Measurements from ENCODE around the gene CLCN4.

Gene CLCN4

GRCh38 chrX:10174810-10175209 lies 18.0 kb downstream of the CLCN4 start:
- Mint-ChIP-seq H3K36me3 (ENCODE audit: low read depth) (peaks cover 9% of the 10 kb centered on the region), H3K4me3 (no peak overlapping the region), H3K27ac (no peak overlapping the region), H3K4me1 (peaks cover 51% of the 10 kb centered on the region), H3K27me3 (ENCODE audit: low read depth, poor library complexity) (peaks cover 4% of the 10 kb centered on the region), H3K9me3 (peaks cover 52% of the 10 kb centered on the region)
- TF ChIP-seq CTCF (IDR thresholded peaks at IDR 0.05), result no peak
- DNase-seq, result no peak

- no peak for TF ChIP-seq CTCF (IDR thresholded peaks at IDR 0.05)
- H3K4me3 Mint-ChIP-seq, result no peak overlapping the region
- no peak for DNase-seq
- H3K36me3 Mint-ChIP-seq (ENCODE audit: low read depth), result peaks cover 10% of the 10 kb centered on the region
- peaks cover 51% of the 10 kb centered on the region for H3K9me3 Mint-ChIP-seq
- H3K27ac Mint-ChIP-seq, result no peak overlapping the region
- peaks cover 51% of the 10 kb centered on the region for H3K4me1 Mint-ChIP-seq
- peaks cover 4% of the 10 kb centered on the region for H3K27me3 Mint-ChIP-seq (ENCODE audit: low read depth, poor library complexity)
Observed at GRCh38 chrX:10175319-10175871, 18.6 kb downstream of the CLCN4 start.

GRCh38 chrX:10176121-10177003 lies 19.6 kb downstream of the CLCN4 start:
- TF ChIP-seq CTCF (IDR thresholded peaks at IDR 0.05), result no peak
- Mint-ChIP-seq H3K36me3 (ENCODE audit: low read depth) (peaks cover 10% of the 10 kb centered on the region), H3K27me3 (ENCODE audit: low read depth, poor library complexity) (no peaks in the 10 kb centered on the region), H3K9me3 (peaks cover 53% of the 10 kb centered on the region), H3K4me3 (no peak overlapping the region), H3K4me1 (peaks cover 48% of the 10 kb centered on the region), H3K27ac (peak overlapping the region; percentile 83)
- DNase-seq, result no peak

DNA sequence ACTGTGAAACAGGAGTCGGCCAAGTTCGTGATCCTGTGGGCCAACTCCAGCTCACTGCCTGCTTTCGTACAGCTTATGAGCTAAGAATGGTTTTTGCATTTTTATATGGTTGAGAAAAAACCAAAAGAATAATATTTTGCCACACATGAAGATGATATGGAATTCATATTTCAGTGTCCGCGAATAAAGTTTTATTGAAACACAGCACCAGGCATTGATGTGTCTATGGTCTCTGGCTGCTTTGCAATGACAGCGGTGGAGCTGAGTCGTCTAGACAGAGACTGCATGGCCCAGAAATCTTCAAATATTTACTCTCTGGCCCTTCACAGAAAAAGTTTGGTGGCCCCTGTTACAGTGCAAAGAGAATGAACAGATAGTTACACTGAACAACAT lies 20.2 kb downstream of the CLCN4 start:
- no peak for DNase-seq
- Mint-ChIP-seq H3K36me3 (ENCODE audit: low read depth) (peaks cover 12% of the 10 kb centered on the region), H3K27me3 (ENCODE audit: low read depth, poor library complexity) (no peaks in the 10 kb centered on the region), H3K4me1 (peaks cover 43% of the 10 kb centered on the region), H3K27ac (no peak overlapping the region), H3K4me3 (no peak overlapping the region), H3K9me3 (peaks cover 52% of the 10 kb centered on the region)
- TF ChIP-seq CTCF (IDR thresholded peaks at IDR 0.05), result no peak

GRCh38 chrX:10177601-10178000 lies 20.8 kb downstream of the CLCN4 start:
- H3K27ac Mint-ChIP-seq, result no peak overlapping the region
- no peaks in the 10 kb centered on the region for H3K27me3 Mint-ChIP-seq (ENCODE audit: low read depth, poor library complexity)
- peaks cover 55% of the 10 kb centered on the region for H3K9me3 Mint-ChIP-seq
- DNase-seq, result no peak
- no peak for TF ChIP-seq CTCF (IDR thresholded peaks at IDR 0.05)
- H3K4me1 Mint-ChIP-seq, result peaks cover 43% of the 10 kb centered on the region
- no peak overlapping the region for H3K4me3 Mint-ChIP-seq
- peaks cover 14% of the 10 kb centered on the region for H3K36me3 Mint-ChIP-seq (ENCODE audit: low read depth)

Data from nephron progenitor cell (in vitro differentiated cells).